Measurements from ENCODE around the gene TIMP3.
A peak's percentile ranks its signal among the peaks of the same experiment; 100 is the strongest.

The TIMP3 gene

GRCh38 chr22:32837142-32837541 lies 35.6 kb downstream of the TIMP3 start:
- Histone ChIP-seq H3K4me1 (ENCODE audit: control extremely low read depth in 1 of 4, control insufficient read depth in 4 of 4, insufficient read depth in 4 of 4, low read length in 3 of 4) (peaks cover 0 to 20% (median 6%) of the 10 kb centered on the region in 4 experiments), H3K27me3 (replicated peaks in 2 of 5; ENCODE audit: control insufficient read depth in 4 of 5, insufficient read depth in 5 of 5, low read length in 4 of 5) (no peaks in the 10 kb centered on the region), H3K27ac (ENCODE audit: insufficient read depth in 1 of 2, low read depth in 1 of 2, low read length in 2 of 2, poor library complexity in 1 of 2, severe bottlenecking in 2 of 2) (no peak overlapping the region), H3K9me3 (ENCODE audit: control extremely low read depth in 1 of 5, control insufficient read depth in 4 of 5, insufficient read depth in 2 of 5, low read depth in 1 of 5, low read length in 4 of 5) (no peaks in the 10 kb centered on the region), H3K4me3 (ENCODE audit: control insufficient read depth in 1 of 7, extremely low read depth in 1 of 7, insufficient read depth in 4 of 7, low read depth in 2 of 7, low read length in 6 of 7) (no peak overlapping the region), H3K36me3 (ENCODE audit: control insufficient read depth in 4 of 4, insufficient read depth in 4 of 4, low read length in 3 of 4) (no peaks in the 10 kb centered on the region)
- ChIA-PET CTCF (interaction anchor here (0.7 to 3.8 kb wide), 12 partner anchors 10 to 210 kb away, joined by 3 to 27 read pairs (median 5); no protein-coding TSS in a partner anchor), POLR2A (no interaction called here)
- WGBS (ENCODE audit: insufficient coverage): 94% methylated on average over 9 of the region's 9 CpGs
- DNase-seq: no peak

GRCh38 chr22:32837803-32838202 lies 36.3 kb downstream of the TIMP3 start:
- Histone ChIP-seq H3K4me1 (ENCODE audit: control extremely low read depth in 1 of 4, control insufficient read depth in 4 of 4, insufficient read depth in 4 of 4, low read length in 3 of 4) (peaks cover 0 to 22% (median 6%) of the 10 kb centered on the region in 4 experiments), H3K27me3 (replicated peaks in 2 of 5; ENCODE audit: control insufficient read depth in 4 of 5, insufficient read depth in 5 of 5, low read length in 4 of 5) (no peaks in the 10 kb centered on the region), H3K36me3 (ENCODE audit: control insufficient read depth in 4 of 4, insufficient read depth in 4 of 4, low read length in 3 of 4) (no peaks in the 10 kb centered on the region), H3K9me3 (ENCODE audit: control extremely low read depth in 1 of 5, control insufficient read depth in 4 of 5, insufficient read depth in 2 of 5, low read depth in 1 of 5, low read length in 4 of 5) (no peaks in the 10 kb centered on the region), H3K27ac (ENCODE audit: insufficient read depth in 1 of 2, low read depth in 1 of 2, low read length in 2 of 2, poor library complexity in 1 of 2, severe bottlenecking in 2 of 2) (no peak overlapping the region), H3K4me3 (ENCODE audit: control insufficient read depth in 1 of 7, extremely low read depth in 1 of 7, insufficient read depth in 4 of 7, low read depth in 2 of 7, low read length in 6 of 7) (no peak overlapping the region)
- ChIA-PET CTCF (interaction anchor here (1.1 to 3.8 kb wide), 3 partner anchors 20 to 148 kb away, joined by 3 to 27 read pairs (median 12); no protein-coding TSS in a partner anchor), POLR2A (no interaction called here)
- DNase-seq: no peak
- 100% methylated on average over 4 of the region's 4 CpGs for WGBS (ENCODE audit: insufficient coverage)

GRCh38 chr22:32839831-32840584 lies 38.5 kb downstream of the TIMP3 start:
- no peaks in the 10 kb centered on the region for H3K36me3 ChIP-seq (ENCODE audit: control insufficient read depth in 4 of 4, insufficient read depth in 4 of 4, low read length in 3 of 4)

GRCh38 chr22:32841175-32841574 lies 39.7 kb downstream of the TIMP3 start:
- Histone ChIP-seq H3K27ac (ENCODE audit: insufficient read depth in 1 of 2, low read depth in 1 of 2, low read length in 2 of 2, poor library complexity in 1 of 2, severe bottlenecking in 2 of 2) (no peak overlapping the region), H3K4me3 (ENCODE audit: control insufficient read depth in 1 of 7, extremely low read depth in 1 of 7, insufficient read depth in 4 of 7, low read depth in 2 of 7, low read length in 6 of 7) (no peak overlapping the region), H3K9me3 (ENCODE audit: control extremely low read depth in 1 of 5, control insufficient read depth in 4 of 5, insufficient read depth in 2 of 5, low read depth in 1 of 5, low read length in 4 of 5) (no peaks in the 10 kb centered on the region), H3K36me3 (ENCODE audit: control insufficient read depth in 4 of 4, insufficient read depth in 4 of 4, low read length in 3 of 4) (no peaks in the 10 kb centered on the region), H3K27me3 (replicated peaks in 2 of 5; ENCODE audit: control insufficient read depth in 4 of 5, insufficient read depth in 5 of 5, low read length in 4 of 5) (no peaks in the 10 kb centered on the region), H3K4me1 (ENCODE audit: control extremely low read depth in 1 of 4, control insufficient read depth in 4 of 4, insufficient read depth in 4 of 4, low read length in 3 of 4) (peaks cover 0 to 23% (median 7%) of the 10 kb centered on the region in 4 experiments)
- POLR2A ChIA-PET: no interaction called here
- WGBS (ENCODE audit: insufficient coverage): 89% methylated on average over 5 of the region's 6 CpGs
- DNase-seq: no peak
- CTCF ChIA-PET: interaction anchor here (0.6 to 0.7 kb wide), 2 partner anchors 22 to 27 kb away, joined by 3 read pairs; no protein-coding TSS in a partner anchor

More at GRCh38 chr22:32839831-32840584, 38.5 kb downstream of the TIMP3 start:
- CTCF ChIA-PET: interaction anchor here (0.7 to 1.5 kb wide), 2 partner anchors 122 to 146 kb away, joined by 3 to 6 read pairs; no protein-coding TSS in a partner anchor
- H3K4me1 ChIP-seq (ENCODE audit: control extremely low read depth in 1 of 4, control insufficient read depth in 4 of 4, insufficient read depth in 4 of 4, low read length in 3 of 4): peaks cover 0 to 23% (median 7%) of the 10 kb centered on the region in 4 experiments
- no peak overlapping the region for H3K4me3 ChIP-seq (ENCODE audit: control insufficient read depth in 1 of 7, extremely low read depth in 1 of 7, insufficient read depth in 4 of 7, low read depth in 2 of 7, low read length in 6 of 7)
- H3K9me3 ChIP-seq (ENCODE audit: control extremely low read depth in 1 of 5, control insufficient read depth in 4 of 5, insufficient read depth in 2 of 5, low read depth in 1 of 5, low read length in 4 of 5): no peaks in the 10 kb centered on the region
- DNase-seq: peak in 1 of 3 donors; percentile 7
- no peak overlapping the region for H3K27ac ChIP-seq (ENCODE audit: insufficient read depth in 1 of 2, low read depth in 1 of 2, low read length in 2 of 2, poor library complexity in 1 of 2, severe bottlenecking in 2 of 2)
- POLR2A ChIA-PET: interaction anchor here (1.0 kb wide), 1 partner anchor 131 kb away, joined by 3 read pairs; no protein-coding TSS in a partner anchor
- 44% methylated on average over 6 of the region's 14 CpGs for WGBS (ENCODE audit: insufficient coverage)
- H3K27me3 ChIP-seq (replicated peaks in 2 of 5; ENCODE audit: control insufficient read depth in 4 of 5, insufficient read depth in 5 of 5, low read length in 4 of 5): no peaks in the 10 kb centered on the region

GRCh38 chr22:32842486-32842885 lies 41.0 kb downstream of the TIMP3 start:
- H3K36me3 ChIP-seq (ENCODE audit: control insufficient read depth in 4 of 4, insufficient read depth in 4 of 4, low read length in 3 of 4): no peaks in the 10 kb centered on the region
- POLR2A ChIA-PET: interaction anchor here (0.5 kb wide), 1 partner anchor 86 kb away, joined by 4 read pairs; no protein-coding TSS in a partner anchor
- H3K4me3 ChIP-seq (ENCODE audit: control insufficient read depth in 1 of 7, extremely low read depth in 1 of 7, insufficient read depth in 4 of 7, low read depth in 2 of 7, low read length in 6 of 7): no peak overlapping the region
- no peaks in the 10 kb centered on the region for H3K9me3 ChIP-seq (ENCODE audit: control extremely low read depth in 1 of 5, control insufficient read depth in 4 of 5, insufficient read depth in 2 of 5, low read depth in 1 of 5, low read length in 4 of 5)
- H3K27ac ChIP-seq (ENCODE audit: insufficient read depth in 1 of 2, low read depth in 1 of 2, low read length in 2 of 2, poor library complexity in 1 of 2, severe bottlenecking in 2 of 2): no peak overlapping the region
- CTCF ChIA-PET: no interaction called here
- 56% methylated on average over 3 of the region's 4 CpGs for WGBS (ENCODE audit: insufficient coverage)
- DNase-seq: no peak
- H3K4me1 ChIP-seq (ENCODE audit: control extremely low read depth in 1 of 4, control insufficient read depth in 4 of 4, insufficient read depth in 4 of 4, low read length in 3 of 4): peaks cover 0 to 23% (median 7%) of the 10 kb centered on the region in 4 experiments
- H3K27me3 ChIP-seq (replicated peaks in 2 of 5; ENCODE audit: control insufficient read depth in 4 of 5, insufficient read depth in 5 of 5, low read length in 4 of 5): no peaks in the 10 kb centered on the region

- CTCF ChIA-PET: no interaction called here
- Histone ChIP-seq H3K36me3 (ENCODE audit: control insufficient read depth in 4 of 4, insufficient read depth in 4 of 4, low read length in 3 of 4) (no peaks in the 10 kb centered on the region), H3K4me1 (ENCODE audit: control extremely low read depth in 1 of 4, control insufficient read depth in 4 of 4, insufficient read depth in 4 of 4, low read length in 3 of 4) (peaks cover 0 to 23% (median 8%) of the 10 kb centered on the region in 4 experiments), H3K27me3 (replicated peaks in 2 of 5; ENCODE audit: control insufficient read depth in 4 of 5, insufficient read depth in 5 of 5, low read length in 4 of 5) (no peaks in the 10 kb centered on the region), H3K9me3 (ENCODE audit: control extremely low read depth in 1 of 5, control insufficient read depth in 4 of 5, insufficient read depth in 2 of 5, low read depth in 1 of 5, low read length in 4 of 5) (no peaks in the 10 kb centered on the region), H3K27ac (ENCODE audit: insufficient read depth in 1 of 2, low read depth in 1 of 2, low read length in 2 of 2, poor library complexity in 1 of 2, severe bottlenecking in 2 of 2) (no peak overlapping the region), H3K4me3 (ENCODE audit: control insufficient read depth in 1 of 7, extremely low read depth in 1 of 7, insufficient read depth in 4 of 7, low read depth in 2 of 7, low read length in 6 of 7) (no peak overlapping the region)
- DNase-seq: no peak
- WGBS (ENCODE audit: insufficient coverage): 99% methylated on average over 5 of the region's 8 CpGs
- POLR2A ChIA-PET: no interaction called here
Measured at GRCh38 chr22:32843300-32843699, 41.8 kb downstream of the TIMP3 start.

GRCh38 chr22:32844251-32844650 lies 42.7 kb downstream of the TIMP3 start:
- peaks cover 0 to 23% (median 8%) of the 10 kb centered on the region in 4 experiments for H3K4me1 ChIP-seq (ENCODE audit: control extremely low read depth in 1 of 4, control insufficient read depth in 4 of 4, insufficient read depth in 4 of 4, low read length in 3 of 4)
- no peaks in the 10 kb centered on the region for H3K9me3 ChIP-seq (ENCODE audit: control extremely low read depth in 1 of 5, control insufficient read depth in 4 of 5, insufficient read depth in 2 of 5, low read depth in 1 of 5, low read length in 4 of 5)
- 100% methylated on average over 1 of the region's 1 CpG for WGBS (ENCODE audit: insufficient coverage)
- POLR2A ChIA-PET: no interaction called here
- no peaks in the 10 kb centered on the region for H3K27me3 ChIP-seq (replicated peaks in 2 of 5; ENCODE audit: control insufficient read depth in 4 of 5, insufficient read depth in 5 of 5, low read length in 4 of 5)
- H3K4me3 ChIP-seq (ENCODE audit: control insufficient read depth in 1 of 7, extremely low read depth in 1 of 7, insufficient read depth in 4 of 7, low read depth in 2 of 7, low read length in 6 of 7): no peak overlapping the region
- CTCF ChIA-PET: interaction anchor here (1.2 kb wide), 1 partner anchor 9 kb away, joined by 3 read pairs; no protein-coding TSS in a partner anchor
- no peak for DNase-seq
- no peak overlapping the region for H3K27ac ChIP-seq (ENCODE audit: insufficient read depth in 1 of 2, low read depth in 1 of 2, low read length in 2 of 2, poor library complexity in 1 of 2, severe bottlenecking in 2 of 2)
- H3K36me3 ChIP-seq (ENCODE audit: control insufficient read depth in 4 of 4, insufficient read depth in 4 of 4, low read length in 3 of 4): no peaks in the 10 kb centered on the region

Measured in common myeloid progenitor, CD34-positive (primary cell).